HG02973 (cell line): ENCODE data around the gene NT5M.
"Not testable (repeated sequence)": the region's sequence is repeated elsewhere in the genome, so short reads cannot be mapped to it uniquely, and the experiment has no call there.

Experiments used
- ATAC-seq: cut with Tn5 transposase; IDR thresholded peaks from one replicate; pipeline ENCODE4 v1.9.1; 2021; ENCODE audit warnings: moderate library complexity; ENCODE audit not compliant: unreplicated experiment

NT5M gene

GRCh38 chr17:17370711-17371110, 67.5 kb downstream of the NT5M start:
- no peak for ATAC-seq

GRCh38 chr17:17372856-17373520, 69.8 kb downstream of the NT5M start:
- no peak for ATAC-seq

- ATAC-seq, result no peak
These were observed 72.7 kb downstream of the NT5M start for GRCh38 chr17:17375841-17376240.

GRCh38 chr17:17376362-17376761, 73.2 kb downstream of the NT5M start:
- no peak for ATAC-seq

DNA sequence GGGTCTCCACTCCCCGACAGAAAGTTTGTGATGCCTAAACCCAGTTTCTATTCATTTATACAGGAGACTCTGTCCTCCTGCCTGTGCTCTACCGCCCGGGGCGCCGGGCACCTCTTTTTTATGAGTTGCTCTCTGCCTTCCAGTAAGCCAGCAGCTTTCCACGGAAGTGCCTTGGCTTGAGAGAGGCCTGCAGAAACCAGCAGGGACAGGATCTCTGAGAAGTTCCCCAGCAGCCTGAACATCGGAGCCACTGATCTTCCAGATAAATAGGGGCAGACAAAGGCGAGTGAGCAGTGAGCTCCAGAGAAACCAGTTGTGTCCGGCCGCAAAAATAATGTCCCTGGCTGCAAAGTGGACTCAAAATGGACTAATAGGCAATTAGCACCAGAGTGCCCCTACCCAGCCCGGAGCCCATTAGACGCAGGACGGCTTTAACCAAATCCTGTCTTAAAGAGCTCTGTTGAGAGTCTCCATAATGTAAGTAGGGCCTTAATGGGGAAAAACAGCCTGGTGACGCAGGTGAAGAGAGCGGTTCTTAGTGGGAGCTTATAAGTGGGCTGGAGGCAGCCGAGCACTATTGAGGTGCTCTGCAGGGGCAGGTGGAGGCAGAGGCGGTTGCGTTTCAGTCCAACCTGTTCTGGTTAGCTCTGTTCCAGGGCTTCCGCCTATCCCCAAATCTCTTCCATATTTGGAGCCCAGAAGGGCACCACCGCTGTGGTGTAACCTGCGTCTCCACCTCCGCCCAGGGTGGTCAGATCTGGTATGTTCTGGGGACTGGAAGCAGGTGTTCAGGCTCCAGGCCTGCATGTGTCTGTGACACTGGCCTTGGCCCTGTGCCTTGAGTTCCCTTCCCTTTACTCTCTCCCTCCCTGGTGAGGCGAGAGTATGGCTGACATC, 74.1 kb downstream of the NT5M start:
- ATAC-seq, result no peak

DNA sequence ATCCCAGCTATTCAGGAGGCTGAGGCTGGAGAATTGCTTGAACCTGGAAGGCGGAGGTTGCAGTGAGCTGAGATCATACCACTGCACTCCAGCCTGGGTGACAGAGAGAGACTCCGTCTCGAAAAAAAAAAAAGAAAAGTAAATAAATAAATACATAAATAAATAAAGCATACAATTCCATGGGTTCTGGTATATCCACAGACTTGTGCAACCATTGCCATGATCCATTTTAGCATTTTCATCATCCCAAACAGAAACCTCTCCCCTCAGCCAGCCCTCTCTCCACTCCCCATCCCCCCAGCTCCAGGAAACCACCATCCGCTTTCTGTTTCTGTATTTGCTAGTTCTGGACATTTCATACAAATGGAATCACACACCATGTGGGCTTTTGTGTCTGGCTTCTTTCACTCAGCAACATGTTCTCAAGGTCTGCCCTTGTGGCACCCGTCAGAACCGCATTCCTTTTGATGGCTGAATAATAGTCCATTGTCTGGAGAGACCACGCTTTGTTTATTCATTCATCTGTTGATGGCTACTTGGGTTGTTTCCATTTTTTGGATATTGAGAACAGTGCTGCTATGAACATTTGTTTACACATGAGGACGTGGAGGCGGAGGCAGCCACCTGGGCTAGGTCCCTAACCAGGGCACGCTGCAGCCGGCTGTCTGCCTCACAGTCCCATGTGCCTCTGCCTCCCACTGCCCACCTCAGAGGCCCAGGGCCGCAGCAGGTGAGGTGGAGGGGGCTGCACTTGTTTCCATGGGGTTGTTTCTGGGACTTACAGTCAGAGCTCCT, 76.2 kb downstream of the NT5M start:
- no peak for ATAC-seq

DNA sequence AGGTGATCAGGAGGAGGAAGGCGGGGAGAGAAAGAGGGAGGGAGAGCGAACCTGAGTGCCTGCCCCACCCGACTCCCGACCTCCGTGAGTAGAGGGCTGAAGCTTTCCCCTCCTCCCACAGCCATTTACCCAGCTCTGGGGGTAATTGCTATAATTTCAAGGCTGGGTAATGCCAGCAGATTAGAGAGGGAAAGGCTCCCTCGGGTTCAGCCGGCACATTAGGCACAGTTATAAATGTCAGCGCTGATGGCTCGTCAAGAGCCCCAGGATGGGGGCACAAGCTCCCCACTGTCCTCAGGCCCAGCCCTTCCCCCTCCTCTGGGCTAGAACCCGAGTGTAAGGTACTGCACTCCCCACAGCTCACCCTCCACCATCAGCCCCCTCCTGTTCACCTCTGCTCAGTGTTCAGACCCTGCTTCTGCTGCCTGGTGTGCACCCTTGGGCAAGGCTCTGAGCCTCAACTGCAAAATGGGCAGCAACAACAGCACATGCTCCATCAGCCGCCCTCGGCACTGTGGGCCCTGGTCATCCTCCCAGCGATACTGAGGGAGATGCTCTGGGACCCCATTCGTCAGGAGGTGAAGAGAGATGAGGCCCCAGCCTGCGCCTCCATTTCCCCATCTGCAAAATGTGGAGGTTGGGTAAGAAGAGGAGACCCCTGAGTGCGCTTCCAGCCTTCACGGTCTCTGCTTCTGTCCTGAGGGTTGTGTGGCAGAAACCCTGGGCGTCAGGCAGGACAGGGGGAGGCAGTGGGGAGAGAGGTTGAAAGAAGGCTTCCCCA, 77.2 kb downstream of the NT5M start:
- ATAC-seq, result no peak

GRCh38 chr17:17381446-17382064, 78.4 kb downstream of the NT5M start:
- ATAC-seq, result no peak

DNA sequence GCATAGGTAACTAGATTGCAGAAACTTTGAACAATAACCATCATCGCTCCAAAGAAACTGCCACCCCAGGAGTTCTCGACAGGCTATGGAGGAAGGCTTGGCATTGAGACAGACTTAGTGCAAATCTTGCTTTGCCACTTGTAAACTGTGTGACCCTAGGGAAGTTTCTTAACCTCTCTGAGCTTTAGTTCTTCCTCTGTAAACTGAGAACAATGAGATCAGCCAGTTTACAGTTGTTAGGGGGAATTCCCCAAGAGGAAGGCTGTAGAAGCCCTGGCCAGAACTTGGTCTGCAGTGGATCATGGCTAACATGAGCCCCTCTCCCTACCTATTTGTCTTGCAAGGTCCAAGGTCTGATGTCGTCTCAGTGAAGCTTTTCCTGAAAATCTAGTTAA, 78.9 kb downstream of the NT5M start:
- ATAC-seq, result no peak

GRCh38 chr17:17382971-17383370, 79.8 kb downstream of the NT5M start:
- ATAC-seq, result no peak

- not testable (repeated sequence) for ATAC-seq
These were observed 80.5 kb downstream of the NT5M start for GRCh38 chr17:17383431-17384290.

GRCh38 chr17:17384291-17384615, 81.1 kb downstream of the NT5M start:
- no peak for ATAC-seq

- ATAC-seq, result no peak
These were observed 81.8 kb downstream of the NT5M start for GRCh38 chr17:17384961-17385360.

- ATAC-seq, result no peak
These were observed 82.3 kb downstream of the NT5M start for GRCh38 chr17:17385491-17385890.

- ATAC-seq, result no peak
These were observed 83.1 kb downstream of the NT5M start for GRCh38 chr17:17386094-17386800.

GRCh38 chr17:17387017-17387497, 83.9 kb downstream of the NT5M start:
- no peak for ATAC-seq

- no peak for ATAC-seq
These were observed 84.6 kb downstream of the NT5M start for GRCh38 chr17:17387498-17388362.
